ENCODE results near the gene ADAMTSL1. TPM values are rescaled to one million over a fixed set of nuclear protein-coding genes. Genes with fewer than 3 reads are reported as not detected.

ADAMTSL1 gene
- total and polyA plus RNA-seq, 4 donors, result 0.31 to 3.4 (median 1.9) TPM

DNA sequence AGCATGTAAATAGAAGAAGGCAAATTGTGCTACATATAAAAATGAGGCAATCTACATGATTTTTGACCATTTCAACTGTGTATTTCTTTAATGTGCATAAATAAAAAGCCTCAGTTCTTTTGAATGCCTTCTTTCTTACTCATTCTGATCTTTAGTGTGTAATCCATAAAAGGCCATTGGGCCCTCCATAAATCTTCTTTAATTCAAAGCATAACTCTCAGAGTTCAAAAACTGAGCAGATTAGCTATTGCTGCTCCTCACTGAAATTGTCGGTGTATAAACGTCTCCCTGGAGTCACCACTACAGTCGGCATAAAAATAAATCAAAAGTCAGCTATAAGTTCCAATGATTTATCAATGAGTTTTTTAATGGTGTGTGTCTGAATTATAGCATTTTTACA, 45.3 kb upstream of the ADAMTSL1 start (continued):
- TF ChIP-seq RAD21 (IDR thresholded peaks at IDR 0.05) (no peak), YY1 (IDR thresholded peaks at IDR 0.05) (no peak), JUND (IDR thresholded peaks at IDR 0.05) (no peak), RXRA (IDR thresholded peaks at IDR 0.05) (no peak), HNF4A (conservative IDR thresholded peaks at IDR 0.05) (no peak), HNF4G (IDR thresholded peaks at IDR 0.05) (no peak)
- TF ChIP-seq, protein P1, sequence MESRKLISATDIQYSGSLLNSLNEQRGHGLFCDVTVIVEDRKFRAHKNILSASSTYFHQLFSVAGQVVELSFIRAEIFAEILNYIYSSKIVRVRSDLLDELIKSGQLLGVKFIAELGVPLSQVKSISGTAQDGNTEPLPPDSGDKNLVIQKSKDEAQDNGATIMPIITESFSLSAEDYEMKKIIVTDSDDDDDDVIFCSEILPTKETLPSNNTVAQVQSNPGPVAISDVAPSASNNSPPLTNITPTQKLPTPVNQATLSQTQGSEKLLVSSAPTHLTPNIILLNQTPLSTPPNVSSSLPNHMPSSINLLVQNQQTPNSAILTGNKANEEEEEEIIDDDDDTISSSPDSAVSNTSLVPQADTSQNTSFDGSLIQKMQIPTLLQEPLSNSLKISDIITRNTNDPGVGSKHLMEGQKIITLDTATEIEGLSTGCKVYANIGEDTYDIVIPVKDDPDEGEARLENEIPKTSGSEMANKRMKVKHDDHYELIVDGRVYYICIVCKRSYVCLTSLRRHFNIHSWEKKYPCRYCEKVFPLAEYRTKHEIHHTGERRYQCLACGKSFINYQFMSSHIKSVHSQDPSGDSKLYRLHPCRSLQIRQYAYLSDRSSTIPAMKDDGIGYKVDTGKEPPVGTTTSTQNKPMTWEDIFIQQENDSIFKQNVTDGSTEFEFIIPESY (IDR thresholded peaks at IDR 0.05), result no peak

DNA sequence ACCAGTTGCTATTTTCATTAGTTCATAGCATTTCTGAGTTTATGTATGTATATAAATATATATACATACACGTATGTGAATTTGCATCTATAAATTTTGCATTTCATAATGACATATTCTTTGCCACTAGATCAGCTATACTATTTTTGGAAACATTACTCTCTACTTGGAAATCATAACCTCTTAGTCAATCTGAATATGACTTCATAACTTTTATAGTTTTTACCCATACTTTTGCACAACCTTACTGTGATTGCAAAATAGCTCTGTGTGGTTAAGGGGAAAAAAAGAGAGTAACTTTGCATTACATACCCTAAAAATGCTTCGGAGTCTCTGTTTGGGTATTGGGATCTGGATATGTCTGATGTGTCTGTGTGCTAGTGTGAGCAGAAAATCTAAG, 44.9 kb upstream of the ADAMTSL1 start:
- Histone ChIP-seq H3K27me3 (ENCODE audit: control insufficient read depth in 4 of 4, insufficient read depth in 4 of 4, low read length in 3 of 4) (no peaks in the 10 kb centered on the region), H3K4me3 (ENCODE audit: low read depth in 1 of 3, low read length in 3 of 3) (no peak overlapping the region), H3K4me1 (ENCODE audit: control insufficient read depth in 4 of 4, insufficient read depth in 4 of 4, low read length in 3 of 4) (no peaks in the 10 kb centered on the region), H3K36me3 (ENCODE audit: control insufficient read depth in 4 of 4, insufficient read depth in 3 of 4, low read depth in 1 of 4, low read length in 3 of 4) (no peaks in the 10 kb centered on the region), H3K9ac (ENCODE audit: low read depth in 1 of 2, low read length in 2 of 2) (no peak overlapping the region), H3K9me3 (ENCODE audit: control insufficient read depth in 4 of 4, low read length in 3 of 4) (no peaks in the 10 kb centered on the region), H3K27ac (ENCODE audit: low read depth in 1 of 2, low read length in 2 of 2) (no peak overlapping the region)
- WGBS, result 92% methylated on average over 2 of the region's 2 CpGs
- TF ChIP-seq FOXA1 (IDR thresholded peaks at IDR 0.05), result no peak
- no peak for TF ChIP-seq HNF4A (conservative IDR thresholded peaks at IDR 0.05)
- TF ChIP-seq TAF1 (conservative IDR thresholded peaks at IDR 0.05), result no peak
- no peak for TF ChIP-seq RXRA (IDR thresholded peaks at IDR 0.05)
- no peak for TF ChIP-seq FOXA2 (IDR thresholded peaks at IDR 0.05)
- TF ChIP-seq, protein P1 (IDR thresholded peaks at IDR 0.05), result no peak
- no peak for TF ChIP-seq HNF4G (IDR thresholded peaks at IDR 0.05)
- TF ChIP-seq MAX (IDR thresholded peaks at IDR 0.05), result no peak
- no peak for TF ChIP-seq NR2F2 (IDR thresholded peaks at IDR 0.05)
- TF ChIP-seq, protein P2, sequence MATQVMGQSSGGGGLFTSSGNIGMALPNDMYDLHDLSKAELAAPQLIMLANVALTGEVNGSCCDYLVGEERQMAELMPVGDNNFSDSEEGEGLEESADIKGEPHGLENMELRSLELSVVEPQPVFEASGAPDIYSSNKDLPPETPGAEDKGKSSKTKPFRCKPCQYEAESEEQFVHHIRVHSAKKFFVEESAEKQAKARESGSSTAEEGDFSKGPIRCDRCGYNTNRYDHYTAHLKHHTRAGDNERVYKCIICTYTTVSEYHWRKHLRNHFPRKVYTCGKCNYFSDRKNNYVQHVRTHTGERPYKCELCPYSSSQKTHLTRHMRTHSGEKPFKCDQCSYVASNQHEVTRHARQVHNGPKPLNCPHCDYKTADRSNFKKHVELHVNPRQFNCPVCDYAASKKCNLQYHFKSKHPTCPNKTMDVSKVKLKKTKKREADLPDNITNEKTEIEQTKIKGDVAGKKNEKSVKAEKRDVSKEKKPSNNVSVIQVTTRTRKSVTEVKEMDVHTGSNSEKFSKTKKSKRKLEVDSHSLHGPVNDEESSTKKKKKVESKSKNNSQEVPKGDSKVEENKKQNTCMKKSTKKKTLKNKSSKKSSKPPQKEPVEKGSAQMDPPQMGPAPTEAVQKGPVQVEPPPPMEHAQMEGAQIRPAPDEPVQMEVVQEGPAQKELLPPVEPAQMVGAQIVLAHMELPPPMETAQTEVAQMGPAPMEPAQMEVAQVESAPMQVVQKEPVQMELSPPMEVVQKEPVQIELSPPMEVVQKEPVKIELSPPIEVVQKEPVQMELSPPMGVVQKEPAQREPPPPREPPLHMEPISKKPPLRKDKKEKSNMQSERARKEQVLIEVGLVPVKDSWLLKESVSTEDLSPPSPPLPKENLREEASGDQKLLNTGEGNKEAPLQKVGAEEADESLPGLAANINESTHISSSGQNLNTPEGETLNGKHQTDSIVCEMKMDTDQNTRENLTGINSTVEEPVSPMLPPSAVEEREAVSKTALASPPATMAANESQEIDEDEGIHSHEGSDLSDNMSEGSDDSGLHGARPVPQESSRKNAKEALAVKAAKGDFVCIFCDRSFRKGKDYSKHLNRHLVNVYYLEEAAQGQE (IDR thresholded peaks at IDR 0.05), result no peak
- no peak for TF ChIP-seq YY1 (IDR thresholded peaks at IDR 0.05)
- no peak for TF ChIP-seq CTCF (IDR thresholded peaks at IDR 0.05; ENCODE audit: low read depth, low read length, missing input control)
- no peak for TF ChIP-seq GABPA (IDR thresholded peaks at IDR 0.05 in 1 of 2, conservative IDR thresholded peaks at IDR 0.05 in 1 of 2)
- TF ChIP-seq SP1 (IDR thresholded peaks at IDR 0.05), result no peak
- no peak for TF ChIP-seq RAD21 (IDR thresholded peaks at IDR 0.05)
- no peak for TF ChIP-seq JUND (IDR thresholded peaks at IDR 0.05)
- TF ChIP-seq, protein P3, sequence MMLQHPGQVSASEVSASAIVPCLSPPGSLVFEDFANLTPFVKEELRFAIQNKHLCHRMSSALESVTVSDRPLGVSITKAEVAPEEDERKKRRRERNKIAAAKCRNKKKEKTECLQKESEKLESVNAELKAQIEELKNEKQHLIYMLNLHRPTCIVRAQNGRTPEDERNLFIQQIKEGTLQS (IDR thresholded peaks at IDR 0.05), result no peak
- TF ChIP-seq EGR1 (IDR thresholded peaks at IDR 0.05; ENCODE audit: low read depth in 2 of 2), result no peak
- no peak for DNase-seq (ENCODE audit: low spot score)
